Dermis blood vessel endothelial cell (primary cell): ENCODE measurements around the gene FAT2. TPM values are rescaled to one million over a fixed set of nuclear protein-coding genes. Genes with fewer than 3 reads are reported as not detected.
"Not testable (repeated sequence)": the region's sequence is repeated elsewhere in the genome, so short reads cannot be mapped to it uniquely, and the experiment has no call there.

ENCODE experiments used
- DNase-seq: peaks from one replicate; pipeline ENCODE4 v3.0.0; 2010
- total RNA-seq: library from RNA; depleted of rRNA; stranded (reverse); fragments of >200 nt; gene quantifications from 2 replicates; pipeline ENCODE4 v1.2.3, GENCODE V29; 2014

The FAT2 gene
- total RNA-seq, 1 donor from 2014 or later: under 0.01 TPM

DNA sequence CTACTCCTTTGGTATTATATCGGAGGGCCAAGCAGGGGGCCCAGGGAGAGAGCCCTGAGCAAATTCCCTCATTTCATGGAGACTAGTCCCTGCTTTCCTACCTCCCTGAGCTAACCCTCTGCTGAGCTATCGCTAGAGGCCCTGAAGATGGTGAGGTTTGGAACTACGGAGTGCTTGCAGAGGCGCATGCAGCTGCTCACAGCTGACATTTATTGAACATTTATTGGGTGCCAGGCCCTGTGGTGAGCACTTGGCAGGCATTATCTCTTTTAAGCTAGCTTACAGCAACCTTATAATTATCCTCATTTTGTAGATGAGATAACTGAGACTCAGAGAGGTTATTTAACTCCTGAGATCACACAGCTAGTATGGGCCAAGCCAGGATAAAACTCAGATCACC, 9.8 kb downstream of the FAT2 start:
- no peak for DNase-seq

DNA sequence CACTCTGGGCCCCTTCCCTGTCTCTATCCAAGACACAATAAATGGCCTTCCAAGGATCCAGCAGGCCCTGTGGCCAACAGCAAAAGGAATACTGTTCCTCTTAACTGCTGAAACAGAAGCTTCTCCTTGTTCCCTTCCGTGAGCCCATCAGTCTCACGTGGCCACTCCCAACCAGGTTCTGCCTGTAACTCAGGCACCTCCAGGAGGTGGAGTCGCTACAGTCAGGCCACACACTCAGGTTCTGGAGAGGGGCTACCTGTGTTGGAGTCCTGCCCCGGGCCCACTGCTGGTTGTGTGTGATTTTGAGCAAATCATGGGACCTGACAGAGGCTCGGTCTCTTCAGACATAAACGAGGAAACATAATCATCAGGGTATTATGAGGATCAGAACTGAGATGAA, 10.3 kb downstream of the FAT2 start:
- DNase-seq: no peak

GRCh38 chr5:151580239-151580638, 10.9 kb downstream of the FAT2 start:
- no peak for DNase-seq

DNA sequence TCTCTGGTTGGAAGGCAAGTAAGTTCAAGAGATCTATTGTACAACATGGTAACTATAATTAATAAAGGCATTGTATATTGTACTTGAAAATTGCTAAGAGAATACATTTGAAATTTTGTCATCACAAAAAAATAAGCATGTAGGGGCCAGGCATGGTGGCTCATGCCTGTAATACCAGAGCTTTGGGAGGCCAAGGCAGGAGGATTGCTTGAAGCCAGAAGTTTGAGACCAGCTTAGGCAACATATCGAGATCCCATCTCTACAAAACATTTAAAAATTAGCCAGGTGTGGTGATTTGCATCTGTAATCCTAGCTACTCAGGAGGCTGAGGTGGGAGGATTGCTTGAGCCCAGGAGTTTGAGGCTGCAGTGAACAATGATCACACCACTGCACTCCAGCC, 12.0 kb downstream of the FAT2 start:
- not testable (repeated sequence) for DNase-seq

DNA sequence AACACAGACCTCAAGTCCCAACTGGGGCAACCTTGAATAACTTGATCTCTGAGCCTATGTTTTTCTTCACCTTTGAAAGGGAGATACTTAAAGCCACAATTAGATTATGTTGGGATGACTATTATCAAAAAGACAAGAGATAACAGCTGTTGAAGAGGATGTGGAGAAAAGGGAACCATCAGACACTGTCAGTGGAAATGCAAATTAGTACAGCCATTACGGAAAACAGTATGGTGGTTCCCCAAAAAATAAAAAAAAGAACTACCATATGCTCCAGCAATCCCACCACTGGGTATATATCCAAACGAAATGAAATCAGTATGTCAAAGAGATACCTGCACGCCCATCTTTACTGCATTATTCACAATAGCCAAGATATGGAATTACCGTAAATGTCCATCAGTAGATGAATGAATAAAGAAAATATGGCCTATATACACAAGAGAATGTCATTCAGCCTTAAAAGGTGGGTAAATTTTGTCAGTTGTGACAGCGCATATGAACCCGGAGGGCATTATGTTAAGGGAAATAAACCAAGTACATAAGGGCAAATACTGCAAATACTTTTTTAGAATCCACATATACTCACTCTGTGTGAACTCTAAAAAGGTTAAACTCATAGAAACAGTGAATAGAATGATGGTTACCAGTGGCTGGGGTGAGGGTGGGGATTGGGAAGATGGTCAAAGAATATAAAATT, 12.7 kb downstream of the FAT2 start:
- no peak for DNase-seq

- no peak for DNase-seq
Measured at GRCh38 chr5:151577566-151577965, 13.6 kb downstream of the FAT2 start.

DNA sequence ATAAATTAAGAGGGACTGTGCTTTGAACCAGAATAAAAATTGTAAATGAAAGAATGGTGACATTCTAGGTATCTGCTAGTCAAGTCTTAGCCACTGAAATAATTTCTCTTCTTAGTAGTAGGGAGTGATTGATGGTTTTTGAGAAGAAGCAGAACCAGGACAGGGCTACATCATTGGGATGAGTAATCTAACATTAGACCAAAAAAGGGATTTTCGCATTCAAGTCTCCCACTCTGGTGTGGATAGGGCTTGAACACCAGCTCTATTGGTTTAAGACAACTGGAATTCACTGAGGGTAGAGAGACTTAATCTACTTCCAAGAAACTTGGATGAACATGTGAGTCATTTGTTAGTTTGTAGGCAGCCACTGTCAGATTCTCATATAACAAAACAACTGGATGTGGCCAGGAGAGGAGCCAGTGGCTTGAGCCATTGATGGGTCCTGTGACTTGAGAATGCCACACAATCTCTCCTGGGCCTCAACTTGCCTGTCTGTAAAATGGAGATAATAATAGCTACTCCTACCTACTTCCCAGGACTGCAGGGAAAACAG, 16.6 kb downstream of the FAT2 start:
- DNase-seq: no peak

DNA sequence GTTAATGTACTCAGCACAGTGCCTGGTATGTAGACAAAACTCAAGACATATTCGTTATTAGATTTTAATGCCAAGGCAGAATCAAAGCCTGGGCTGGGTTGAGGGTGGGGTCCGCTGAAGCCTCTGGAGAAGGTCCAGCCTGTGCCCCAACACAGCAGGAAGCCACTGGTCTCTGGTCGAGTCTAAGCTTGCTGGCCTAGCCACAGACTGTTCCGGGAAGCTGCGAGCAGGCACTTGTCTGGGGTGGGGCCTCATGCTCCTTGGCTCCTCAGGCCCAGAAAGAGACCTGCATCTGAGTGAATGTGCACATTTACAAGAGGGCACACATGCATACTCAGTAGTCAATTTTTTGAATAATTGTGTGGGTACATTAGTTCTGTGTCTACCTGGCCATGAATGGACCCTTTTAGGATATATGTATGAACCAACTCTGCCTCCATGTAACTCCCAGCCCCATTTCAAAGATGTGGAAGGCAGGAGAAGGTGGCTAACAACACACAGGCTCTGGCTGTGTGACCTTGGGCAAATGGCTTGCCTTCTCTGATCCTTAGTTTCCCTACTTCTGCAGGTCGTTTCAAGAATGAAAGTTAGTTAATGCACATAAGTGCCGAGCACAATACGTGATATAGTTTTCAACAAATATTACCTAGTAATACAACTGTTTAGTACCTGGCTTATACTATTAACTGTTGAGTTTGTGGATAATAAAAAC, 18.3 kb downstream of the FAT2 start:
- no peak for DNase-seq

DNA sequence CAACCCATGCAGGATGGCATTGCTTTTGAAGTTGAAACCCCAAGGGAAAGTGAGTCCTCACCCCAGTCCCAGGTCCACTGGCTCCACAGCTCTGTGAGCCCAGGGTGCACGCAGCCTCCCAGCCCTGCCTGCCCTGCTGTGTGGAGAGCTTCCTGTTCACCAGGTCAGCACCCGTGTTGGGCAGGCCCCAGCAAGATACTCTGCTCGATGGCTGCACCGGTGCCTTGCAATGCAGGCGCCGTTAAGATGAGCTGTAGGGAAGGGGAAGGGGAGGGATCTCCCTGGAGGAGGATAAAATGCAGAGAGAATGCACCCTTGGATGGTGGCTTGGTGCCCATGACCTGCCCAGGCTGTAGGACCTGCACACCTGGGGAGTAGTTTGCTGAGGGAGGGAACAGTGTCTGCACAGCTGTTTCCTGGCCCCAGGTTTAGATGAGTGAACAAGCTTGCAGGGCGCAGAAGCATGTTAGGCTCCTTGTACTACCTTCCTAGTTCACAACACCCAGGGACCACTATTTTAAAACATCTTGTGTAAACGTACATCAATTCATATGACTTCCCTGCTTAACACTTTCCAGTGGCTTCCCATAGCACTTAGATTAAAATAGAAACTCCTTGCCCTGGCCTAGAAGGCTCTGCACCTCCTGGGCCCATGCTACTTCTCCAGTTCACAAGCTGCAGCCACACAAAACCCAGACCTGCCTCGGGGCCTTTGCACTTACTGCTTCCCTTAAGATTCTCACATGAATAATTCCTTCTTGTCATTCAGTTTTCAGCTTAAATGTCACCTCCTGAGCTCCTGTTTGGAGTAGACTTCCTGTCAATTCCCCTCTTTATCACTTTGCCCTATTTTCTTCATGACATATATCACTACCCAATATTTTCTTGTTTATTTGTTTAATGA, 19.6 kb downstream of the FAT2 start:
- DNase-seq: no peak

DNA sequence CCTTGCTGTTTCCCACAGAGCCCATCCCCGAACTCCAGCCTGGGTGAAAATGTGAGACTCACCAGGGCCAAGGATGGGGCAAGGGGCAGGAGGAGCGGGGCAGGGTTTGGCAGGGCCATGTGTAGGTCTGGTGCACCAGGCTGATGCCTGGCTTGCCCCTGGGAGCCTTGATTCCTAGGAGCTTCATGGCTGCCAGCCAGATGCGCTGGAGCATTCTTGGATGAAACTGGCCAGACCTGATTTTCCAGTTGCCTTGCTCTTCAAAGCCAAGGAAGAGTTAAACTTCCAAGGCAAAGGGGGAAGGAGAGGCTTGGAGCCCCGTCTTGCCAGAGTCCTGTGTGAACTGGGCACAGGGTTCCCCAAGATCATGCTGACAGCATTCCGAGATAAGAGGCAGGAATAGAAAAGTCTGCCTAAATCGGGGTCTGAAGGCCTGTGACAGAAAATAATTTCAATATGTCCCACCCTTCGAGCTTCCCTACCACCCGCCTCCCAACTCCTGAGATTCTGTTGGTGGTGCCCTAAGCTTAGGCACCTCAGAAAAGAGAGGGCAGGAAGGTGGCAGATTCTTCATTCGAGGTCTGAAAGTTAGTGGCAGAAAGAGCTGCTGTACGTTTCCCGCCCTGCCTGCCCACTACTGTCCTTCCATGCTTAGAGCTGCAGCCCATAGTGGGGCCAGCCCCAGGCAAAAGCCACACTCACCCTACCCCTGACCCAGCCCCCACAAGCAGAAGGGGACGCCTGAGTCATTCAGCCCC, 20.4 kb downstream of the FAT2 start:
- DNase-seq: no peak

- DNase-seq: no peak
Measured at GRCh38 chr5:151570058-151570457, 21.1 kb downstream of the FAT2 start.

DNA sequence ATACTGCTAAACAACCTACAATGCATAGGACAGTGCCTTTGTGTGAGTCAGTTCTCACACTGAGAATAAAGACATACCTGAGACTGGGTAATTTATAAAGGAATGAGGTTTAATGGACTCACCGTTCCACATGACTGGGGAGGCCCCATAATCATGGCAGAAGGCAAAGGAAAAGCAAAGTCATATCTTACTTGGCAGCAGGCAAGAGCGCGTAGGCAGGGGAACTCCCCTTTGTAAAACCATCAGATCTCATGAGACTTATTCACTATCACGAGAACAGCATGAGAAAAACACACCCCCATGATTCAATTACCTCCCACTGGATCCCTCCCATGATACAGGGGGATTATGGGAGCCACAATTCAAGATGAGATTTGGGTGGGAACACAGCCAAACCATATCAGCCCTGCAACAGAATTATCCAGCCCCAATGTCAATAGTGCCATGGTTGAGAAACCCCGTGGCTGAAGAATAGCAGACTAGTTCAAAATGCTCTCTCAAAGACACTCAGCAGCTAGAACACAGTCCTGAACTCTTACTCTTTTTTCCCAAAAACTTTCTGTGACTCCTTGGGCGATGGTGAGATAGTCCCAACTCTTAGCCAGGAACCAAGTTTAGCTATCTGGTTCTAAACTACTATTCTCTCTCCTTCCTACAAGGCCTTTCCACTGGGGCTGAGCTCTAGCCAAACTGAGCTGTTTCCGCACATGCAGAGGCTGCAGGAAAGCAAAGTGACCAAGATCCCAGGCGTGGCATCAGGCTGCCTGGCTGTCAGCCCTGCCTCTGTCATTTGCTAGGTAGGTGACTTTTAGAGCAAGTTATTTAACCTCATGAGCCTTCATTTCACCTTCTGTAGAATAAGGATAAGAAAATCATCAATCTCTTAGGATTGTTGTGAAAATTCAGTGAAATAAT, 21.7 kb downstream of the FAT2 start:
- no peak for DNase-seq

- DNase-seq: no peak
Measured at GRCh38 chr5:151568036-151568435, 23.1 kb downstream of the FAT2 start.

DNA sequence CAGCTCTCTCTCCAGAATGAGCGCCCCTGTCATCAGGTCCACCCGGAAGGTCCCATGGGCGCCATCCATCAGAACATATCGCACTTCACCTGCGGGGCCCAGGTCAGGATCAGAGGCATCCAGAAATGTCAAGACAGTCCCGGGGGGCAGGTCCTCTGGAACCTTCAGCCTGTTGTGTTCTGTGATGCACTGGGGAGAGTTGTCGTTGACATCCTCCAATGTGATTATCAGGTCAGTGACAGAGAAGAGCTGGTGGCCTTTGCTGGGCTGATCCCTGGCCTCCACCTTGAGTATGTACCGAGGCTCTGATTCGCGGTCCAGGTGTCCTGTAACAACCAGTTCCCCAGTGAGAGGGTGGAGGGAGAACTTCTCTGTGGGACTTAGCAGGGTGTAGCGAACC, 25.2 kb downstream of the FAT2 start:
- DNase-seq: no peak

- no peak for DNase-seq
Measured at GRCh38 chr5:151562019-151562707, 29.0 kb downstream of the FAT2 start.

DNA sequence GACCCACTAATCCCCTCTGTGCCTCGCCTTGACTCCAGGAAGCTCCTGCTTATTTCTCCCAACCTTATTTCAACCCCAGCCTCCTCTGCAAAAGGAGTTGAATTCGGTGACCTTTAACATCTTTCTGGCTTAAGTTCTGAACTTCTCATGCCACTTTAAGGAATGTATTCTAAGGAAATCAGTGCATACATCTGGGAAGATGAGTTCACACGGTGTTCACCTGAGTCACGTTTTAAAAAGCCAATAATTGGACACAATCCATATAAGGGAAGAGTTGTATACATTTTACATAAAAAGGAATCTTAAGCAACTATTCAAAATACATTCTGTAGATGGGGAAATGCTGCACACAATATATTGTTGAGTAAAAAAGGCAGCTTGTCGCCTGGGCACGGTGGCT, 33.2 kb downstream of the FAT2 start:
- DNase-seq: no peak

DNA sequence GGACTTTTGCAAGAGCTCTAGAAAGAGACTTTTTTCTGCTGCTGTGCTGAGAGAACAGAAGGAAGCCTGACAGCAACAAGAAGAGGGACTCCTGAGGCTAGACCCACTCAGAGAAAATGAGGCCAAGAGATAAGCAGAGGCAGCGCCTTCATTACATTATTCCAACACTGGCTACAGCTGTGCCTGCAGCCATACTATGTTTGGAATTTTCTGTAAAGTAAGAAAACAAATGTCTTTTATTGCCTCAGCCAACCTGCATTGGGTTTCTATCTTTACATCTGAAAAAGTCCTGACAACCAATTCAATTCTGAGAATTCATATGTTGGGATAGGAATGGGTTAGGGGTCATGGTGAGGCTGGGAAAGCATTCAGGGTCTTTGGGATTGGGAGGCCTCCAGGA, 33.7 kb downstream of the FAT2 start:
- DNase-seq: no peak

GRCh38 chr5:151556806-151557205, 34.3 kb downstream of the FAT2 start:
- no peak for DNase-seq

DNA sequence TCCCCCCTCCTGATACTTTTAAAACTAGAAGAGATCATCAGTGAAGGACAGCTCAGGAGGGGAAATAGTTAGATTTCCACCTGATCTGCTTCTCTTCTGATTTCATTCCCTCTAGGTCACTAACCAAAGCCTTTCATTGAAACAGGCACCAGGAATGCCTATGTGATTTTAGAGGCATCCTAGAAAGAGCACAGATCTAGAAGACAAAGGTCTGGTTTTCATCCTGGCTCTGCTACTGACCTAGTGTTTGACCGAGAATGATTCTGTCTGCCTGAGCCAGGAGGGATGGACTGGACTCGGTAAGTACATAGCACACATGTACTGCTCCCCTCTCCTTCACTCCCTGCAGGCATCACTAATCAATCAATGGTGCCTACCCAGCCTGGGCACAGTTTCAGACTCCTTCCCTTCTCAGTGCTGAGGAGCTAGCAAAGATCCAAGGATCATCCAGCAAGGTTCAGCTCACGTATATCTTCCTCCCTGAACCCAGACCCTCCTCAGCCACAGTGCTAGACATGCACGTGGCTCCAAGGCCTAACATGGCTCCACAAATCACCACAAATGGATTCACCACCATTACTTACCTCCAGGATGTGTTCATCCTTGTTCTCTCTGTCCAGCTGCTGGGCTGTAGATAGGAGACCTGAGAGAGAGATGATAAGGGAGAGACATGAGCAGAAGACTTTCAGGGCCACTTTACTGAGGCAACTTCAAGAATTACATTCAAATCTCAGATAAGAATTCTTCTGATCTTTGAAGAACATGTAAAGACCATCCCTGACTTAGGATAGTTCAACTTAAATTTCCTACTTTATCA, 35.2 kb downstream of the FAT2 start:
- DNase-seq: no peak

- DNase-seq: no peak
Measured at GRCh38 chr5:151553695-151554094, 37.4 kb downstream of the FAT2 start.
